Activated T-helper 2 cell treated with anti-CD3 and anti-CD28 coated beads, Interferon-gamma antibody, Interleukin-2, Interleukin-4, amounts not matched to agents 10 μg/mL and 5 μg/mL and 100 μg/mL, durations not matched to agents 14 hours and 24 hours and 36 hours (primary cell): ENCODE results near the gene PDZD2. TPM values are rescaled to one million over a fixed set of nuclear protein-coding genes. Genes with fewer than 3 reads are reported as not detected.
"Not testable (repeated sequence)": the region's sequence is repeated elsewhere in the genome, so short reads cannot be mapped to it uniquely, and the experiment has no call there.

Experiments used
- DNase-seq: peaks from one replicate; pipeline ENCODE4 v3.0.0; 2021; ENCODE audit warnings: low spot score
- H3K27ac Mint-ChIP-seq: one replicate; pipeline ENCODE4 v1.8.0; 2021; ENCODE audit warnings: mixed read lengths
- H3K27me3 Mint-ChIP-seq: one replicate; pipeline ENCODE4 v1.8.0; 2021; ENCODE audit warnings: low read depth, mixed read lengths
- H3K36me3 Mint-ChIP-seq: one replicate; pipeline ENCODE4 v1.8.0; 2021; ENCODE audit warnings: low read depth, mixed read lengths
- H3K4me1 Mint-ChIP-seq: one replicate; pipeline ENCODE4 v1.8.0; 2021; ENCODE audit warnings: low read depth, mixed read lengths
- H3K4me3 Mint-ChIP-seq: one replicate; pipeline ENCODE4 v1.8.0; 2021; ENCODE audit warnings: low read depth, mild to moderate bottlenecking, moderate library complexity, mixed read lengths
- H3K9me3 Mint-ChIP-seq: one replicate; pipeline ENCODE4 v1.8.0; 2021; ENCODE audit warnings: mixed read lengths
- intact Hi-C: fragments of 100-400 bp; cut with micrococcal nuclease; formaldehyde crosslinking; loops from one replicate; pipeline ENCODE4 v1.15.1; 2023
- total RNA-seq: library from RNA; stranded (reverse); gene quantifications from 2 replicates; pipeline ENCODE4 v1.2.3, GENCODE V29; 2022

The PDZD2 gene
- total RNA-seq, 1 donor from 2014 or later, result 0.25 TPM

GRCh38 chr5:31770132-31770720 is 131.3 kb downstream of the PDZD2 start:
- no peaks in the 10 kb centered on the region for H3K27me3 Mint-ChIP-seq
- DNase-seq, result no peak
- peaks cover 1% of the 10 kb centered on the region for H3K4me1 Mint-ChIP-seq
- intact Hi-C loops, result no loop called here
- no peak overlapping the region for H3K4me3 Mint-ChIP-seq
- no peaks in the 10 kb centered on the region for H3K9me3 Mint-ChIP-seq
- H3K27ac Mint-ChIP-seq, result no peak overlapping the region
- no peaks in the 10 kb centered on the region for H3K36me3 Mint-ChIP-seq

- H3K9me3 Mint-ChIP-seq, result no peaks in the 10 kb centered on the region
- H3K4me3 Mint-ChIP-seq, result no peak overlapping the region
- peaks cover 1% of the 10 kb centered on the region for H3K4me1 Mint-ChIP-seq
- no peak overlapping the region for H3K27ac Mint-ChIP-seq
- H3K36me3 Mint-ChIP-seq, result no peaks in the 10 kb centered on the region
- DNase-seq, result no peak
- H3K27me3 Mint-ChIP-seq, result no peaks in the 10 kb centered on the region
- intact Hi-C loops, result no loop called here
These were observed 132.1 kb downstream of the PDZD2 start for GRCh38 chr5:31770998-31771397.

- H3K27me3 Mint-ChIP-seq, result no peaks in the 10 kb centered on the region
- H3K4me1 Mint-ChIP-seq, result peaks cover 1% of the 10 kb centered on the region
- no peak for DNase-seq
- no peaks in the 10 kb centered on the region for H3K9me3 Mint-ChIP-seq
- H3K27ac Mint-ChIP-seq, result no peak overlapping the region
- no peaks in the 10 kb centered on the region for H3K36me3 Mint-ChIP-seq
- intact Hi-C loops, result no loop called here
- no peak overlapping the region for H3K4me3 Mint-ChIP-seq
These were observed 132.6 kb downstream of the PDZD2 start for GRCh38 chr5:31771500-31771899.

GRCh38 chr5:31776294-31776693 is 137.4 kb downstream of the PDZD2 start:
- H3K27me3 Mint-ChIP-seq, H3K9me3 Mint-ChIP-seq, DNase-seq, H3K4me3 Mint-ChIP-seq, H3K4me1 Mint-ChIP-seq, H3K36me3 Mint-ChIP-seq, intact Hi-C loops, H3K27ac Mint-ChIP-seq: not testable (repeated sequence)

- DNase-seq, result no peak
- Mint-ChIP-seq H3K27me3 (no peaks in the 10 kb centered on the region), H3K9me3 (no peaks in the 10 kb centered on the region), H3K4me3 (no peak overlapping the region), H3K4me1 (no peaks in the 10 kb centered on the region), H3K36me3 (no peaks in the 10 kb centered on the region), H3K27ac (no peak overlapping the region)
- intact Hi-C loops, result no loop called here
These were observed 138.2 kb downstream of the PDZD2 start for GRCh38 chr5:31776976-31777651.

- no peak overlapping the region for H3K27ac Mint-ChIP-seq
- H3K36me3 Mint-ChIP-seq, result no peaks in the 10 kb centered on the region
- no peaks in the 10 kb centered on the region for H3K4me1 Mint-ChIP-seq
- no peaks in the 10 kb centered on the region for H3K27me3 Mint-ChIP-seq
- no peak for DNase-seq
- no peaks in the 10 kb centered on the region for H3K9me3 Mint-ChIP-seq
- intact Hi-C loops, result no loop called here
- no peak overlapping the region for H3K4me3 Mint-ChIP-seq
These were observed 142.8 kb downstream of the PDZD2 start for GRCh38 chr5:31781772-31782171.

GRCh38 chr5:31783086-31783645 is 144.2 kb downstream of the PDZD2 start:
- no peaks in the 10 kb centered on the region for H3K36me3 Mint-ChIP-seq
- H3K4me3 Mint-ChIP-seq, result no peak overlapping the region

GRCh38 chr5:31783731-31784130 is 144.8 kb downstream of the PDZD2 start:
- no peak for DNase-seq
- no peak overlapping the region for H3K27ac Mint-ChIP-seq
- no peaks in the 10 kb centered on the region for H3K9me3 Mint-ChIP-seq
- no peaks in the 10 kb centered on the region for H3K36me3 Mint-ChIP-seq
- H3K4me1 Mint-ChIP-seq, result no peaks in the 10 kb centered on the region
- intact Hi-C loops, result no loop called here
- H3K27me3 Mint-ChIP-seq, result no peaks in the 10 kb centered on the region
- no peak overlapping the region for H3K4me3 Mint-ChIP-seq

More at GRCh38 chr5:31783086-31783645, 144.2 kb downstream of the PDZD2 start:
- intact Hi-C loops, result no loop called here
- DNase-seq, result no peak
- Mint-ChIP-seq H3K27ac (no peak overlapping the region), H3K4me1 (no peaks in the 10 kb centered on the region), H3K9me3 (no peaks in the 10 kb centered on the region), H3K27me3 (no peaks in the 10 kb centered on the region)

- no peaks in the 10 kb centered on the region for H3K4me1 Mint-ChIP-seq
- no peak overlapping the region for H3K4me3 Mint-ChIP-seq
- no peaks in the 10 kb centered on the region for H3K9me3 Mint-ChIP-seq
- no peak for DNase-seq
- intact Hi-C loops, result no loop called here
- H3K36me3 Mint-ChIP-seq, result no peaks in the 10 kb centered on the region
- H3K27me3 Mint-ChIP-seq, result no peaks in the 10 kb centered on the region
- no peak overlapping the region for H3K27ac Mint-ChIP-seq
These were observed 147.2 kb downstream of the PDZD2 start for GRCh38 chr5:31786090-31786631.

- DNase-seq, result no peak
- intact Hi-C loops, result no loop called here
- Mint-ChIP-seq H3K27me3 (no peaks in the 10 kb centered on the region), H3K9me3 (no peaks in the 10 kb centered on the region), H3K27ac (no peak overlapping the region), H3K36me3 (no peaks in the 10 kb centered on the region), H3K4me1 (no peaks in the 10 kb centered on the region), H3K4me3 (no peak overlapping the region)
These were observed 155.1 kb downstream of the PDZD2 start for GRCh38 chr5:31794009-31794408.

GRCh38 chr5:31798168-31798567 is 159.2 kb downstream of the PDZD2 start:
- Mint-ChIP-seq H3K27me3 (no peaks in the 10 kb centered on the region), H3K4me3 (no peak overlapping the region), H3K36me3 (no peaks in the 10 kb centered on the region), H3K27ac (no peak overlapping the region), H3K4me1 (no peaks in the 10 kb centered on the region), H3K9me3 (no peaks in the 10 kb centered on the region)
- no peak for DNase-seq
- intact Hi-C loops, result no loop called here

- Mint-ChIP-seq H3K4me1 (no peaks in the 10 kb centered on the region), H3K4me3 (no peak overlapping the region), H3K27ac (no peak overlapping the region), H3K36me3 (no peaks in the 10 kb centered on the region), H3K27me3 (no peaks in the 10 kb centered on the region), H3K9me3 (no peaks in the 10 kb centered on the region)
- intact Hi-C loops, result no loop called here
- DNase-seq, result no peak
These were observed 161.4 kb downstream of the PDZD2 start for GRCh38 chr5:31800351-31800750.

GRCh38 chr5:31805785-31806400 is 167.0 kb downstream of the PDZD2 start:
- no peaks in the 10 kb centered on the region for H3K9me3 Mint-ChIP-seq
- DNase-seq, result no peak
- no peaks in the 10 kb centered on the region for H3K27me3 Mint-ChIP-seq
- intact Hi-C loops, result no loop called here
- H3K36me3 Mint-ChIP-seq, result no peaks in the 10 kb centered on the region
- H3K4me3 Mint-ChIP-seq, result no peak overlapping the region
- H3K27ac Mint-ChIP-seq, result no peak overlapping the region
- H3K4me1 Mint-ChIP-seq, result no peaks in the 10 kb centered on the region
